ENCODE measurements around the gene UNC119.

DNA sequence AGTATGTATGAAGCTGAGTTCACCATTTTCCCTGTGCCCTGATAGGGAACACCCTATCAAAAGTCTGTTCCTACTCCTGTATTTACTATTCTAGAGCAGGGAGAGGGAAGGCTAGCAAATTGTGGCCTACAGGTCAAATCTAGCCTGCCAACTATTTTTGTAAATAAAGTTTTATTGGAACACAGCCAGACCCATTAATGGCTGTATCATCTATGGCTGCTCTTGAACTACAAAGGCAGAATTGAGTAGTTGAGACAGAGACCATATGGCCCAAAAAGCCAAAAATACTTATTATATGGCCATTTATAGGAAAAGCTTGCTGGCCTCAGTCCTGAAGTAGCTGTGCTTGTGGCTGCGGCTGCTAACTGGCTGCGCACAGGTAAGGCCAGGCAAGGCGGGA lies 28.5 kb upstream of the UNC119 start:
- TF ChIP-seq EZH2phosphoT487 (IDR thresholded peaks at IDR 0.05; ENCODE audit: borderline replicate concordance, low read depth, low read length): no peak
- TF ChIP-seq, protein P1, sequence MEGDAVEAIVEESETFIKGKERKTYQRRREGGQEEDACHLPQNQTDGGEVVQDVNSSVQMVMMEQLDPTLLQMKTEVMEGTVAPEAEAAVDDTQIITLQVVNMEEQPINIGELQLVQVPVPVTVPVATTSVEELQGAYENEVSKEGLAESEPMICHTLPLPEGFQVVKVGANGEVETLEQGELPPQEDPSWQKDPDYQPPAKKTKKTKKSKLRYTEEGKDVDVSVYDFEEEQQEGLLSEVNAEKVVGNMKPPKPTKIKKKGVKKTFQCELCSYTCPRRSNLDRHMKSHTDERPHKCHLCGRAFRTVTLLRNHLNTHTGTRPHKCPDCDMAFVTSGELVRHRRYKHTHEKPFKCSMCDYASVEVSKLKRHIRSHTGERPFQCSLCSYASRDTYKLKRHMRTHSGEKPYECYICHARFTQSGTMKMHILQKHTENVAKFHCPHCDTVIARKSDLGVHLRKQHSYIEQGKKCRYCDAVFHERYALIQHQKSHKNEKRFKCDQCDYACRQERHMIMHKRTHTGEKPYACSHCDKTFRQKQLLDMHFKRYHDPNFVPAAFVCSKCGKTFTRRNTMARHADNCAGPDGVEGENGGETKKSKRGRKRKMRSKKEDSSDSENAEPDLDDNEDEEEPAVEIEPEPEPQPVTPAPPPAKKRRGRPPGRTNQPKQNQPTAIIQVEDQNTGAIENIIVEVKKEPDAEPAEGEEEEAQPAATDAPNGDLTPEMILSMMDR (conservative IDR thresholded peaks at IDR 0.05; ENCODE audit: low read length): no peak

Data from OCI-LY7 (cell line).